PFSK-1 (cell line): Measurements from ENCODE around the gene OR52J3.

Experiments used
- POLR2AphosphoS5 ChIP-seq: IDR thresholded peaks from 2 replicates; pipeline ENCODE4 v1.6.1; 2012; ENCODE audit warnings: low read depth, mild to moderate bottlenecking, control low read depth, low read length, moderate library complexity
- SIN3A ChIP-seq: IDR thresholded peaks from 2 replicates; pipeline ENCODE4 v1.6.1; 2012; ENCODE audit warnings: mild to moderate bottlenecking, low read length, moderate library complexity, borderline replicate concordance; ENCODE audit not compliant: insufficient read depth
- TAF1 ChIP-seq: IDR thresholded peaks from 2 replicates; pipeline ENCODE4 v1.6.1; 2012; ENCODE audit warnings: low read length, control low read depth, borderline replicate concordance; ENCODE audit not compliant: insufficient read depth
- TF ChIP-seq, protein P1 (sequence below), 2 experiments: IDR thresholded peaks; 2 replicates each; pipeline versions ENCODE4 v1.6.1 to v1.8.0; 2011 to 2012; ENCODE audit warnings: low read depth in 2 of 2, low read length in 2 of 2, control low read depth in 1 of 2, inconsistent platforms in 1 of 2, mild to moderate bottlenecking in 1 of 2, moderate library complexity in 1 of 2; ENCODE audit not compliant: insufficient read depth in 1 of 2

DNA sequence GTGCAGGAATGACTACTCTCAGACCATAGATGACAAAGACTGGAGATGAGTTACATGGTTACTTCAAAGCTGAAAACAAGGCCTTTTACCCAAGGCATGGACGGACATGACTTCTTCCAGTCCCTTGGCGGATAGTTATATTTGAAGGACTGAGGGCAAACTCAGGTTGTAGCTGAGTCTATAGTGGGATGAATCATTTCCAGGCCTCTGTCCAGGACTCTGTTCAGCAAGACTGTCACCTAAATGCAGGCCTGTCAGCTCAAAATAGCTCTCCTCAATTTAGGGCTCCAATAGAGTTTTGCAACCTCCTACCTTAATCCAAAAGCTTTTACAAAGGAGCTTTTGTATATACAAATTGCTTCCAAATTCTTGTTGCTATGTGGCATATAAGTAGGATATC lies 24.3 kb upstream of the OR52J3 start:
- no peak for TF ChIP-seq SIN3A
- TF ChIP-seq POLR2AphosphoS5: no peak
- TF ChIP-seq, protein P1, sequence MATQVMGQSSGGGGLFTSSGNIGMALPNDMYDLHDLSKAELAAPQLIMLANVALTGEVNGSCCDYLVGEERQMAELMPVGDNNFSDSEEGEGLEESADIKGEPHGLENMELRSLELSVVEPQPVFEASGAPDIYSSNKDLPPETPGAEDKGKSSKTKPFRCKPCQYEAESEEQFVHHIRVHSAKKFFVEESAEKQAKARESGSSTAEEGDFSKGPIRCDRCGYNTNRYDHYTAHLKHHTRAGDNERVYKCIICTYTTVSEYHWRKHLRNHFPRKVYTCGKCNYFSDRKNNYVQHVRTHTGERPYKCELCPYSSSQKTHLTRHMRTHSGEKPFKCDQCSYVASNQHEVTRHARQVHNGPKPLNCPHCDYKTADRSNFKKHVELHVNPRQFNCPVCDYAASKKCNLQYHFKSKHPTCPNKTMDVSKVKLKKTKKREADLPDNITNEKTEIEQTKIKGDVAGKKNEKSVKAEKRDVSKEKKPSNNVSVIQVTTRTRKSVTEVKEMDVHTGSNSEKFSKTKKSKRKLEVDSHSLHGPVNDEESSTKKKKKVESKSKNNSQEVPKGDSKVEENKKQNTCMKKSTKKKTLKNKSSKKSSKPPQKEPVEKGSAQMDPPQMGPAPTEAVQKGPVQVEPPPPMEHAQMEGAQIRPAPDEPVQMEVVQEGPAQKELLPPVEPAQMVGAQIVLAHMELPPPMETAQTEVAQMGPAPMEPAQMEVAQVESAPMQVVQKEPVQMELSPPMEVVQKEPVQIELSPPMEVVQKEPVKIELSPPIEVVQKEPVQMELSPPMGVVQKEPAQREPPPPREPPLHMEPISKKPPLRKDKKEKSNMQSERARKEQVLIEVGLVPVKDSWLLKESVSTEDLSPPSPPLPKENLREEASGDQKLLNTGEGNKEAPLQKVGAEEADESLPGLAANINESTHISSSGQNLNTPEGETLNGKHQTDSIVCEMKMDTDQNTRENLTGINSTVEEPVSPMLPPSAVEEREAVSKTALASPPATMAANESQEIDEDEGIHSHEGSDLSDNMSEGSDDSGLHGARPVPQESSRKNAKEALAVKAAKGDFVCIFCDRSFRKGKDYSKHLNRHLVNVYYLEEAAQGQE (IDR thresholded peaks at IDR 0.05; ENCODE audit: insufficient read depth in 1 of 2, low read depth in 2 of 2, low read length in 2 of 2): no peak
- TF ChIP-seq TAF1: no peak
